HG02852 (cell line): ENCODE measurements around the gene PAQR5.
"Not testable (repeated sequence)": the region's sequence is repeated elsewhere in the genome, so short reads cannot be mapped to it uniquely, and the experiment has no call there.

Experiments used
- ATAC-seq: cut with Tn5 transposase; IDR thresholded peaks from one replicate; pipeline ENCODE4 v1.9.1; 2021; ENCODE audit warnings: mild to moderate bottlenecking, moderate library complexity; ENCODE audit not compliant: unreplicated experiment

PAQR5 gene

DNA sequence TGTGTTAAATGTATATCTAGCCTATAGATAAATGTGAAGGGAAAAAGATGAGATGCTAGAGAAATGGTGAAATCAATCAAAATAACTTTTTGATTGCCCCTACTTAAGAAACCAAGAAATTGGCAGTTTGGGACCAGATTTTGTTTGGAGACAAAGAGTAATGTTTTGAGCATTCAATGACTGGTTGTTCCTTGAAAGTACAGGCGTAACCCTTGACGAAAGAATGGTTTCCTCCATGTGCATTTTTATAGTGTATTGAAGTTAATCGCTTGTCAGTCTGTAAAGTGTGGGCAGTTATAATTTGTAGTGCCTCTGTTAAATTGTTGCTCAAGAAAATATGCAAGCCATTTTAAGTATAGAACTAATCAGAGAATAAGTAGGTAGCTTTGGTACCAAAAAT lies 116.7 kb downstream of the PAQR5 start:
- no peak for ATAC-seq

DNA sequence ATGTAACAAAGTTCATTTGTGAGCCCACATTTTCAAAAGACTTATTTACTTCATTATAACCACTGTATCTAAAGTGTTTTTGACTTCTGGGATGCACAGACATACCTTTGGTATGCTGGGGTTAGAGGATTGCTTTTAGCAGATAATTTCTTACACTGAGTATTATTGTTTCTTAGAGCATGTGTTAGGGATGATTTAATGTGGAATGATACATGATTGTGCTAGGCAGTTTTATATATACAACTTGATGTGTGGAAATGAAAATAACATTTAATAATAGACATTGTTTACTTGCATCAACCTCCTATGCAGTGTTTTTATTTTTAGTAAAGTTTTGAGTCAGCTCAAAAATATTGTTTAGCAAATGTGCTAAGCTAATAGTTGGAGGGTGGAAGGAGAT lies 118.9 kb downstream of the PAQR5 start:
- ATAC-seq = no peak

DNA sequence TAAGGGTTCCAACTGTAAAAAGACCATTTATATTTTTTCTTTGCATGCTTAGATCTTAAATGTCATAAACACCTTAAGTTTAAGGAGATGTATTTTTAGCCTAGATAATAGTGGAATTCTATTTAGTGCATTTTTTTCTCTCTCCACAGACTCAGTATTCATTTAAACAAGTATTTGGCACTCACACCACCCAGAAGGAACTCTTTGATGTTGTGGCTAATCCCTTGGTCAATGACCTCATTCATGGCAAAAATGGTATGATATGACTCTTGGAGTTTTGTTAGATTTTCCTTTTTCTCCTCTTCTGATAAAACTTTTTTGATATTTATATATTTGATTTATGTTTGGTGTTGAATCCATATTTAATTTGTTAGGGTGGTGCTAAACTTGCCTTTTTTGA lies 122.8 kb downstream of the PAQR5 start:
- no peak for ATAC-seq

DNA sequence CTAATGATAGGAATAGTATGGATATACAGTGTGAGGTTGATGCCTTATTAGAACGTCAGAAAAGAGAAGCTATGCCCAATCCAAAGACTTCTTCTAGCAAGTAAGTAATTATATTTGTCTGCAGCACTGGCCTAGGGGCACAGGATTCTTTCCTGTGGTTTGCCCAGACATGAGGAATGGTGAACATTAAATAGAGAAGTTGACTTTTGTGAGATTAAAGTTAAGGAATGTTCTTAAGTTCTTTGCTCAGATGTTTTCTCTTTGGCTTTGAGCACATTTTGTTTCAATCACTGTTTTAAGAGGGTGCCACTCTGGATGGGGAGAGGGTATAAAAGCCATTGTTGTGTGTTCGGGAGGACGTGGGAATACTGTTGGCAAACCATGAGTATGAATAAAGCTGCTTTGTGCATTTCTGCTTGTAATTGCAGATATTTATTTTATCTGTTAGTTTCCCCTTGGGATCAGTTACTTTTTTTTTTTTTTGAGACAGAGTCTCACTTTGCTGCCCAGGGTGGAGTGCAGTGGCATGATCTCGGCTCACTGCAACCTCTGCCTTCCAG lies 123.7 kb downstream of the PAQR5 start:
- no peak for ATAC-seq

DNA sequence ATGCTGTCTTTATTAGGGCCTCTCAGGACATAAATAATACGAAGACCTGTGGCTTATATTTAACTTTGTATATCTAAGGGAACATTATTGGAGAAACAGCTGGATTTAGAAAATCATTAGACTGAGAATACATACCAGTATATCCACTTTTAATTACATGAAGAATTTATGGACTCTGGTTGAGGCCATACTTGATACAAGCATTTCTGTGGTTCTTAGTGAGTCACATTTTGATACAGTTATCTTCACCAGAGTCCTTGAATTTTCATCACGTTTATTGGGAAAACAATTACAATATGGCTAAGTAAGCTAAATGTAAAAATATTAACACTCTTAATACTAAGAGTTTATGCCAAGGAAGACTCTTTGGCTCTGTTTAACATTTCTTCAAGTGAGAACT lies 125.3 kb downstream of the PAQR5 start:
- no peak for ATAC-seq

DNA sequence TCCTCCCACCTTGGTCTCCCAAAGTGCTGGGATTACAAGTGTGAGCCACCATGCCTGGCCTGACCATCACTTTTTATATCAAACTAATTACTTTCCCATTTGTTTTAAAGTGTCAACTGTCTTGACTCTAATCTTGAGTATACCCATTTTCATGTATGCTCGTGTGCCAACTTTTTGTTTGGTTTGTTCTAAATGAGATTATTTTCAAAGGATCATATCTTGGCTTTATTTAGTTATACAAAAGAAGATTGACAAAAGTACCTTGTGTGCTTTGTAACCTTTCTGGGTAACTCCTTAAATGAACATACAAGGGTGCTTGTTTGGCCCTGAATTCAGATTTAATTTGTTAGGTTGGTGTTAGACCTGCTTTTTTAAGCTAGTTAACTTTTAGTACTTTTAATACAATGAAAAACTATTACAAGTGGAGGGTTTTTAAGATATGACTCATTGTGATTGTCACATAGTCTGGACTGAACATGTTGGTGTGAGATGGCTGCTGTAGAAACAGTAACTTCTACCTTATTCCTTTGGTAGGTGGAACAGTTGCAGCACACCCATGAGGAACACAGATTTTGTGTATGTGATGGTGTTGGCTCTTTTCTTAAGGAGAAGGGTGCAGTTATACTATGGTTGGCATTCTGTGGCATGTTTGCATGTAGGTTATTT lies 126.2 kb downstream of the PAQR5 start:
- ATAC-seq = no peak

DNA sequence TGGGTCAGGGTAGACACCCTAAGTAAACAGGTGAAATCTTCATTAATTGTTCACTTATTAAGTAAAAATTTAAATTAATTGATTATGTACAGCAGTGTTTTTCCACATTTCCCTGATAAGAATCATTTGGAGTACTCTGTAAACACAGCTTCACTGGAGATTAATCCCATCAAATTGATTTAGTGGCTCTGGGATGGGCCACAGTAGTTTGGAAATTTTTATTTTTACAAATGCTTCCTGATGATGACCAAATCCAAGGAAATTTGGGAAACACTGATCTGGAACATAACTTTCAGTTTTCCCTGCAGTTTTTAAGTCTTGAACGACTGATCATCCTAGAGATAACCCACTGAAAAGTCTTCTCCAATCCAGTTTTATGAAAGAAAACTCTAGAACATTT lies 135.1 kb downstream of the PAQR5 start:
- no peak for ATAC-seq

DNA sequence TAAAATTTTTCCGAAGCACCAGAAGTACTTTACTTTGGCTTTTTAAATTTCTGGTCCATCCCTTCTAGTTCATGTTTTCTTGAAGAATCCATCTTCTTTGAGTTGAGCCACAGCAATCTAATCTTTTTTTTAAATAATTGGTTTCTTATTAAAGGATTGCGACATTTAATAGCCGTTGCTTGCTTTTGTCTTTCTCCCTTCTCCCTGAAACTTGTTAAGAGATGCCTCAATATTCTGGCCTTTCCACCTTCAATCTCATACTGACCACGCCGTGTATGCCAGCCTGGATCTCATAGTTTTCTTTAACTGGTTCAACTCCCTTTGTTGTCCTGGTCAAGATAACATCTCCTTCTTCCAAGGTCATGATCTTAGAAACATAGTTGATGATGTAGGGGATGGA lies 135.5 kb downstream of the PAQR5 start:
- no peak for ATAC-seq

DNA sequence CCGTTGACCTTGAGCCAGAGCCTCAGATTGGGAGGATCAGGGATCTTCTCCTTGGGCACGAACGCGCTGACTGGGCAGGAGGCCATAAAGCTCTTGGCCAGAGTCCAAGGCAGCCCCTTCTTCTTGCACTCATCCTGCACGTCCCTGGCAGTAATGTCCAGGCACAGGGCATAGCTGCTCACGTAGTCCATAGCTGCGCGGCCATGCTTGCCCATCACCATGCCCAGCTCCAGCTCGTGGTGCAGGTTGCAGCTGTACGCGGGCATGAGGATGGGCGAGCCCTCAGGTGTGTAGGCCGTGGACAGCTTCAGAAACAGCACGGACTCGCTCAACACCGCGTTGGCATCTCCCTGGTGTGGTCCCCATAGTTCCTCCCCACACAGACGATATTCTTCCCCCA lies 136.0 kb downstream of the PAQR5 start:
- ATAC-seq = no peak

DNA sequence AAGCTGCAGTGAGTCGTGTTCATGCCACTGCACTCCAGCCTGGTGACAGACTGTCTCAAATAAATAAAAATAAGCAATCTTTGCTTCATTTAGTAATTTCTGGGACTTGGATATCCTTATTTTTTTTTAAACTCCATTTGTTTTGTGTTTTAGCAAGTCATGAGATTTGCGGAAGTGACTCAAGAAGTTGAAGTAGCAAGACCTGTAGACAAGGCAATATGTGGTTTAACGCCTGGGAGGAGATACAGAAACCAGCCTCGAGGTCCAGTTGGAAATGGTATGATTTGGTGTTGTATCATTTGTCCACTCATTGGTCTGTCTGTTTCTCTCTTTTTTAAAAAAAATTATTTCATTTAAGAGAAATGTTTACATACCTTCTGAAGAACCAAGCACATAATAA lies 137.3 kb downstream of the PAQR5 start:
- no peak for ATAC-seq

DNA sequence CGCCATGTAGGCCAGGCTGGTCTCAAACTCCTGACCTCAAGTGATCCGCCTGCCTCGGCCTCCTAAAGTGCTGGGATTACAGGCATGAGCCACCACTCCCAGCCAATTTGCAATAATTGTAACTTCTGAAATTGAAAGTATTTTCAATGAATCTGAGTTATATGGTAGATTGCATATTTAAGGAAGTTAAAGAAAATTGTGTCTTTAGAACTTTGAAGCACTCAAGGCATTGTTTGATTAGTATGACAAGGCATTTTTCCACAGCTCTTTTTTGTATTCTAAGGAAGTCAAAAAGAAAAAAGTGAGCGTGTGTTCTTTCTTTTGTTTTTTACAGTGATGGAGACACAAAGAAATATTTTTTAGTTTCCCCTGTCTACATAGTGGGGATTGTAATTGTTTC lies 138.2 kb downstream of the PAQR5 start:
- no peak for ATAC-seq

DNA sequence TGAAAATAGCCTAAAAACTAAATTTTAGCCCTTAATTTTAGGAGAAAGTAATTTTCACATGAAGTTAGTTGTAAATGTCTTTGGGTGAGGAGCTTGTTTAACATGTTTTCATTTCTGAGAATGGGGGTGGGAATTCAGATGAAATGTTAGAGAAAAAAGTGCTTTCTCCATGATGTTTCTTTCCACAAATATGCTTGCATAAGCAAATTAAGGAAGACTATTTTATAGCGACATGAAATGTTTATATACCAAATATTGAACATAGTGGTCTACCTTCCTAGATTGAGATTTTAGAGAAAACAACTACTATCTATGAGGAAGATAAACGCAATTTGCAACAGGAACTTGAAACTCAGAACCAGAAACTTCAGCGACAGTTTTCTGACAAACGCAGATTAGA lies 140.9 kb downstream of the PAQR5 start:
- no peak for ATAC-seq

DNA sequence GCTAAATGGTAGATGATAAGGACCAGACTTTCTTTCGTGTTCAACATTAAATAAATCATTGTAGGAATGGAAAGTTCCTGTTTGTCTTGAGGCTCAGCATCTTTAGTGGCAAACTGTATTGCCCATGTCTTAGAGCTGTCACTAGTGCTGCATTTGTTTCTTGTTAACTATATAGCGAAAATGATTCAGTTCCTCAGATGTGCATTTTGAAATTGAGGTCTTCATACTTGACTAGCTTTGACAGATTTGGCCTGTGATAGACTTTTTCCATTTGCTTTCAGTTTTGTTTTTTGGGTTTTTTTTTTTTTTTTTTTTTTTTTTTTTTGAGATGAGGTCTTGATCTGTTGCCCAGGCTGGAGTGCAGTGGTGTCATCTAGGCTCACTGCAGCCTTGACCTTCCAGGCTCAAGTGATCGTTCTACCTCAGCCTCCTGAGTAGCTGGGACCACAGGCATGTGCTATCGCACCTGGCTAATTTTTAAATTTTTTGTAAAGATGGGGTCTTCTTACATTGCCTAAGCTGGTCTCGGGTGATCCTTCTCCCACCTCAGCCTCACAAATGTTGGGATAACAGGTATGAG lies 144.4 kb downstream of the PAQR5 start:
- ATAC-seq = peak; percentile 57

DNA sequence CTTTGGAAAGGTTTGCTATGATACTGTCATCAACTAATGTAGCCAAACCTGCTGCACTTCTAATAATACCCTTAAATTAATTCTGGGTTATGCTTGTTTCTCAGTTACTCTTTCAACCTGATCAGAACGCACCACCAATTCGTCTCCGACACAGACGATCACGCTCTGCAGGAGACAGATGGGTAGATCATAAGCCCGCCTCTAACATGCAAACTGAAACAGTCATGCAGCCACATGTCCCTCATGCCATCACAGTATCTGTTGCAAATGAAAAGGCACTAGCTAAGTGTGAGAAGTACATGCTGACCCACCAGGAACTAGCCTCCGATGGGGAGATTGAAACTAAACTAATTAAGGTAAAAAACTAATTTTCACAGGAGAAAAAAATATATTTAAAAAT lies 146.0 kb downstream of the PAQR5 start:
- no peak for ATAC-seq

DNA sequence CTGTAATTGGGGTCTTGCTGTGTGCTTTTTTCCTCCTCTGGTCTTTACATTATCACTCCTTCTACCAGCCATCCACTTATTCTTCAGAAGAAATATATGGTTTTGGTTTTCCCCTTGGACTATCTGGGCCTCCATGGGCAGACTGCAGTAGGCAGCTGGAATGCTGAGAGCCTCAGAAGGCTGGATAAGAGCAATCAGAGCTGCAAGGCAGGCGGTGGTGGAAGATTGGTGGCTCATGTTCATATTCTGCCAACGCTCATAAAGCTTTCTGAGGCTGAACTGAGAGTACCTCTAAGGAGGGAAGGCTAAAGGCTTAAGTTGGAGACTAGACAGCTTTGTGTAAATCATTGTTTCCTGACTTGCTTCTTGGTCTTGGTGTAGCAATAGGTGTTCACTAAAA lies 148.2 kb downstream of the PAQR5 start:
- ATAC-seq = no peak

DNA sequence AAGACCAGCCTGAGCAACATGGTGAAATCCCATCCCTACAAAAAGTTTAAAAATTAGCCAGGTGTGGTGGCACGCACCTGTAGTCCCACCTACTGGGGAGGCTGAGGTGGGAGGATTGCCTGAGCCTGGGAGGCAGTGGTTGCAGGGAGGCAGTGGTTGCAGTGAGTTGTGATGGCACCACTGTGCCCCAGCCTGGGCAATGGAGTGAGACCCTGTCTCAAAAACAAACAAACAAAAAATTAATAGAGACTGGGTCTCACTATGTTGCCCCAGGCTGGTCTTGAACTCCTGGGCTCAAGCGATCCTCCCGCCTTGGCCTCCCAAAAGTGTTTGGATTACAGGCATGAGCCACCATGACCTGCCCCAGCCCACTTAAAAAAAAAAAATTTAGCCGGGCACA lies 151.5 kb downstream of the PAQR5 start:
- not testable (repeated sequence) for ATAC-seq

DNA sequence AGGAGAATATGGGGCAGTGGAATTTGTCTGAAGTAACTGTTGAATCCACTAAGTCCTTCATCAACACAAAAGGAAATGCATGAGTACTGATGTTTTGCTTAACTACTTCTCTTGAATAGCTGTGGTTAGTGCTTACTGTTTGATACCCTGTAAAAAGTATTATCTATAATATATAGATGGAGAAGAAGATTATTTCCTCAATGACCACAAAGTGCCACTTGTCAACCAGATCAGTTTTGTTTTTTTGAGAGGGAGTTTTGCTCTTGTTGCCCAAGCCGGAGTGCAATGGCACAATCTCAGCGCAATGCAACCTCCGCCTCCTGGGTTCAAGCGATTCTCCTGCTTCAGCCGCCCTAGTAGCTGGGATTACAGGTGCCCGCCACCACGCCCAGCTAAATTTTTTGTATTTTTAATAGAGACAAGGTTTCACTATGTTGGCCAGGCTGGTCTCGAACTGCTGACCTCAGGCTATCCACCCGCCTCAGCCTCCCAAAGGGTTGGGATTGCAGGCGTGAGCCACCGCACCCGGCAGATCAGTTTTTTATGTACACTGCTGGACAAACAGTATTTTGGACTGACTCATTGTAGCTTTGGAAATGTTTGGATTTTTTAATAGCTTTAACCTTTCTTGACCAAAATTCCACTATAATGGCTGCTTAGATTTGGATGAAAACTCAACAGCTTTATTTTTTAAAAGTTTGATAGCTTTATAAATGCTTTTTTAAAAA lies 152.4 kb downstream of the PAQR5 start:
- ATAC-seq = no peak

DNA sequence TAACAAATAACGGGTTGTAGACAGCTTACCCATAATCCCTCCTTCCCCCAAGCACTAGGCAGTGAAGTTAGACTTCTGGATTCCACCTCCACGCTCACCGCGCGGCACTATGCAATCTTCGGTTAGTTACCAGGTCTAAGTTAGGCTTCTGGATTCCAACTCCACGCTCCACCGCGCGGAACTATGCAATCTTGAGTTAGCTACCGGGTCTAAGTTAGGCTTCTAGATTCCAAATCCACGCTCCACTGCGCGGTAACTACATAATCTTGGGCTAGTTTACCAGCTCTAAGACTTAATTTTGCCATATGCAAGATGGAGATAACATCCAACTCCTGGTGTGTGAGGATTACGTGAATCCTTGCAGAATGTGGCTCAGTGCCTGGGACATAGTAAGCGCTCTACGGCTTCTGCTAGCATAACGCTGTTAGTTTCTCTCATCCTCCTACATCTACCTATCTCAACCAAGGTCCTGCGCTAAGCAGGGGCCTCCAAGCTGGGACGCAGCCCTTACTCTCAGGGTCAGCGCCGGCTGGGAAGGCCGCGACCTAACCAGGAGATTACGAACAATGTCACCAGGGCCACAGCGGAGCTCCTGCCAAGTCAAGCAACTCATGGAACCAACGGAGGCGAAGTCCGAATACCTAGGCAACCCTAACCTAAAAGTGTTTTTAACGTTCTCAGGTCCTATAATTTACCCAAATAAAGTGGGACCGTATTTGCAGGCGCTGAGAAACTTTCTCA lies 153.4 kb downstream of the PAQR5 start:
- peak; percentile 29 for ATAC-seq

DNA sequence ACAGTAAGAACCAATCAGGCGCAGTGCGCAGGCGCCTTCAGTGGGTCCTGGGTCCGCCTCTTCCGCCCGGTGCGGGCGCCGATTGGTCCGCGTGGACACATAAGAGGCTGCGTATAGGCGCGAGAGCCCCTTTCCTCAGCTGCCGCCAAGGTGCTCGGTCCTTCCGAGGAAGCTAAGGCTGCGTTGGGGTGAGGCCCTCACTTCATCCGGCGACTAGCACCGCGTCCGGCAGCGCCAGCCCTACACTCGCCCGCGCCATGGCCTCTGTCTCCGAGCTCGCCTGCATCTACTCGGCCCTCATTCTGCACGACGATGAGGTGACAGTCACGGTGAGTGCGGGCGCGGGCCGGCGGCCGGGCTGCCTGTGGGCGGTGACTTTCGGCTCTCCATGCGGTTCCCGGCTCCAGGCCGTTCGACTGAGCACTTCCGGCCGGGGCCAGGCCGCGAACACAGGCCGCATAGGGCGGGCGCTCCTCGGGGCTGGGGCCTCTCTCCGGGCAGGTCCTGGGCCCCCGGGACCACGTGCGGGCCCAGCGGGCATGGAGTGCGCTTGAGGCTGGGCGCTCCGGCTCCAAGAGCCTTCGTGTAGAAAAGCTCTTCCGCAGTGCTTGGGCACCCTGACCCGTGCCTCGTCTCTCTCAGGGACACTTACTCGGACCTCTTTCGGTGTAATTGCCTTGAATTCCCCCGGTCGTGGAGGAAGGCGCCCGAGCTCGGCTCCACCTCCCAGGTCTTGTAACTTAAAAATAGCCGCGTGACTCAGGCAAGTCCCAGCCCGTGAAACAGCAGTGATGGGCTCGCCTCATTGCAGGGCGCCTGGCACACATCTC lies 154.2 kb downstream of the PAQR5 start, which contains the start of gene RPLP1:
Gene RPLP1, plus strand, starts transcription at position 127 of the 830 bp plus-strand sequence. Its CDS starts 131 bp downstream, at position 258.
- peak; percentile 74 for ATAC-seq

DNA sequence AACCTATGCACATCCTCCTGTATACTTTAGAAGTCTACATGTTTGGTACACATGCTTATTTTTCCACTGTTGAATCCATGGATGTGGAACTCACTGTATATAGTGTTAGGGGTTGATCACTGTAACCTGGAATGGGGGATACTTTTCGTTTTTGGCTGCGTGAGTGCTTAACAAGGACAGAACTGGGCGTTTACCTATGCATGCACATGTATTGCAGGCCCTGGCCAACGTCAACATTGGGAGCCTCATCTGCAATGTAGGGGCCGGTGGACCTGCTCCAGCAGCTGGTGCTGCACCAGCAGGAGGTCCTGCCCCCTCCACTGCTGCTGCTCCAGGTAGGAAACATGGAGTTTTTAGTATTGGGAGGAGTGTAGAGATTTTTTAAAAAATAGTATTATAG lies 156.2 kb downstream of the PAQR5 start:
- ATAC-seq = no peak
